HepG2 (cell line): ENCODE measurements around the gene ZFP69. TPM values are rescaled to one million over a fixed set of nuclear protein-coding genes. Genes with fewer than 3 reads are reported as not detected.
A peak's percentile ranks its signal among the peaks of the same experiment; 100 is the strongest.

Experiments
- ATM ChIP-seq: fragments of 450-650 bp; IDR thresholded peaks from 2 replicates; pipeline ENCODE4 v1.7.1; 2017; ENCODE audit warnings: mild to moderate bottlenecking, borderline replicate concordance
- CCDC6 ChIP-seq: sonication (generic); formaldehyde crosslinking; IDR thresholded peaks from 2 replicates; pipeline ENCODE4 v1.8.1; 2022; ENCODE audit warnings: mild to moderate bottlenecking, missing genetic modification reagents, moderate library complexity
- CREM ChIP-seq, 2 experiments: sonication (generic) in 1 of 2; formaldehyde crosslinking in 1 of 2; IDR thresholded peaks; 2 replicates each; pipeline versions ENCODE4 v1.4.0 to v1.6.1; 2016 to 2020; ENCODE audit warnings: antibody characterized with exemption in 1 of 2, mild to moderate bottlenecking in 1 of 2, missing genetic modification reagents in 1 of 2
- FOXP1 ChIP-seq, 2 experiments: fragments of 450-650 bp in 1 of 2; IDR thresholded peaks; 2 replicates each; pipeline ENCODE4 v1.6.1; 2017 to 2018; ENCODE audit warnings: antibody characterized with exemption in 1 of 2
- HCFC1 ChIP-seq: fragments of 150-350 bp; IDR thresholded peaks from 2 replicates; pipeline ENCODE4 v1.6.1; 2014; ENCODE audit warnings: low read depth, low read length
- JUNB ChIP-seq: sonication (generic); formaldehyde crosslinking; IDR thresholded peaks from 2 replicates; pipeline ENCODE4 v1.8.0; 2022; ENCODE audit warnings: missing genetic modification reagents, mild to moderate bottlenecking, borderline replicate concordance
- KAT7 ChIP-seq: IDR thresholded peaks from 2 replicates; pipeline ENCODE4 v1.6.1; 2018; ENCODE audit warnings: borderline replicate concordance, missing compliant biosample characterization
- KMT2A ChIP-seq: sonication (generic); formaldehyde crosslinking; IDR thresholded peaks from 2 replicates; pipeline ENCODE4 v1.4.0; 2020; ENCODE audit warnings: missing genetic modification reagents
- MIER3 ChIP-seq: IDR thresholded peaks from 2 replicates; pipeline ENCODE4 v1.6.1; 2016; ENCODE audit warnings: missing compliant biosample characterization, borderline replicate concordance
- RXRB ChIP-seq: IDR thresholded peaks from 2 replicates; pipeline ENCODE4 v1.6.1; 2016; ENCODE audit warnings: borderline replicate concordance, missing genetic modification reagents, missing compliant biosample characterization
- SIN3A ChIP-seq: IDR thresholded peaks from 2 replicates; pipeline ENCODE4 v1.6.1; 2011; ENCODE audit warnings: low read depth, mild to moderate bottlenecking, control low read depth, low read length, borderline replicate concordance
- SMARCC2 ChIP-seq: fragments of 450-650 bp; IDR thresholded peaks from 2 replicates; pipeline ENCODE4 v1.6.1; 2017; ENCODE audit warnings: antibody characterized with exemption, mild to moderate bottlenecking
- SMC3 ChIP-seq: IDR thresholded peaks from 2 replicates; pipeline ENCODE4 v1.6.1; 2011; ENCODE audit warnings: low read length, improper control_type of control experiment
- THYN1 ChIP-seq: sonication (generic); formaldehyde crosslinking; IDR thresholded peaks from 2 replicates; pipeline ENCODE4 v1.8.1; 2023; ENCODE audit warnings: low read depth, mild to moderate bottlenecking, moderate library complexity, missing genetic modification reagents, borderline replicate concordance
- polyA plus RNA-seq, 8 experiments: library from polyadenylated mRNA; depleted of rRNA in 3 of 8; stranded (reverse) in 7 of 8; unstranded in 1 of 8; fragments of >200 nt; fragmentation: Illumina TruSeq in 4 of 8; extraction: Trizol in 4 of 8; gene quantifications; 2 replicates each; pipeline versions ENCODE4 v1.2.1 to v1.2.3, GENCODE V29; 2011 to 2016; ENCODE audit warnings: low read depth in 4 of 8, missing spikeins in 1 of 8, mixed read lengths in 1 of 8; ENCODE audit not compliant: insufficient read depth in 1 of 8
- total RNA-seq, 5 experiments: library from RNA; depleted of rRNA; stranded (reverse); fragments of >200 nt; fragmentation: Illumina TruSeq; extraction: Trizol; gene quantifications; 2 replicates each; pipeline ENCODE4 v1.2.3, GENCODE V29; 2016; ENCODE audit warnings: low read depth in 1 of 5
- TF ChIP-seq, protein P1 (sequence below): sonication (generic); formaldehyde crosslinking; IDR thresholded peaks from 2 replicates; pipeline ENCODE4 v1.4.0; 2020; ENCODE audit warnings: mild to moderate bottlenecking, missing genetic modification reagents, borderline replicate concordance
- TF ChIP-seq, protein P2 (sequence below): sonication (generic); formaldehyde crosslinking; IDR thresholded peaks from 2 replicates; pipeline ENCODE4 v1.8.1; 2023; ENCODE audit warnings: mild to moderate bottlenecking, missing genetic modification reagents
- TF ChIP-seq, protein P3 (sequence below): sonication (generic); formaldehyde crosslinking; IDR thresholded peaks from 2 replicates; pipeline ENCODE4 v1.8.1; 2022; ENCODE audit warnings: mild to moderate bottlenecking, missing genetic modification reagents
- TF ChIP-seq, protein P4 (sequence below): sonication (generic); formaldehyde crosslinking; IDR thresholded peaks from 2 replicates; pipeline ENCODE4 v1.5.0; 2020; ENCODE audit warnings: mild to moderate bottlenecking, missing genetic modification reagents

ZFP69 gene
- total and polyA plus RNA-seq, 2 of the 13 experiments (the other 11 are each of a cell fraction or from before 2014, with no cell fraction given): 2.6 to 5.6 TPM

DNA sequence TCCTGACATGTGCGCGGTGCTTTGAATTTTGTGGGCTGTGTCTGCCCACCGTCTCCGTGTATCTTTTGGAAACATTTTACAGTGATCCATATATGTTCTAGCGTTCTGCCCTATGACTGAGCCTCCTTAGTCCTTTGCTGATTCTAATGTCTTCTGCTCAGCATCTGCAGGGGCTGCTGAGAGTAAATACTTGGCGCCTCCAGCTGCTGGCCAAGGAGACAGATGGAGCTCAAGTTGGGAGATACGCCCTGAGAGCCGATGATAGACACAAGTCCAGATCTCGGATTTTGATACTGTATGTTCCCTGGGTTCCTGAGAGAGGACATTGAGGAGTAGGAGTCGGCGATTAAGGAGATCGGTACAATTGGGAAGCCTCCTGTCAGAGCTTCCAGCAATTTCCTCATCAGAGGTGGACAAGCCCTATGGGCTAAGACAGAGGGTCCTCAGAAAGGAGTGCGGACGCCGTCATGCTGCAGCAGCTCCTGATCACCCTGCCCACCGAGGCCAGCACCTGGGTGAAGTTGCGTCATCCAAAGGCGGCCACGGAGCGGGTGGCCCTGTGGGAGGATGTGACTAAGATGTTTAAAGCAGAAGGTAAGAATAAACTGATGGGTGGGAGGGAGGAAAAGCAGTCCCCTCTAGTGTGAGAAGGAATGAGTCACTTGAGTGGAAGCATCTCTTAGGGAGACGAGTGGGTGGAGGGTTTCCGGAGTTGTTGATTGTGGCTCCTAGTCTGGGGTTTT is 26.4 kb upstream of the ZFP69 start (continued):
- TF ChIP-seq, protein P1, sequence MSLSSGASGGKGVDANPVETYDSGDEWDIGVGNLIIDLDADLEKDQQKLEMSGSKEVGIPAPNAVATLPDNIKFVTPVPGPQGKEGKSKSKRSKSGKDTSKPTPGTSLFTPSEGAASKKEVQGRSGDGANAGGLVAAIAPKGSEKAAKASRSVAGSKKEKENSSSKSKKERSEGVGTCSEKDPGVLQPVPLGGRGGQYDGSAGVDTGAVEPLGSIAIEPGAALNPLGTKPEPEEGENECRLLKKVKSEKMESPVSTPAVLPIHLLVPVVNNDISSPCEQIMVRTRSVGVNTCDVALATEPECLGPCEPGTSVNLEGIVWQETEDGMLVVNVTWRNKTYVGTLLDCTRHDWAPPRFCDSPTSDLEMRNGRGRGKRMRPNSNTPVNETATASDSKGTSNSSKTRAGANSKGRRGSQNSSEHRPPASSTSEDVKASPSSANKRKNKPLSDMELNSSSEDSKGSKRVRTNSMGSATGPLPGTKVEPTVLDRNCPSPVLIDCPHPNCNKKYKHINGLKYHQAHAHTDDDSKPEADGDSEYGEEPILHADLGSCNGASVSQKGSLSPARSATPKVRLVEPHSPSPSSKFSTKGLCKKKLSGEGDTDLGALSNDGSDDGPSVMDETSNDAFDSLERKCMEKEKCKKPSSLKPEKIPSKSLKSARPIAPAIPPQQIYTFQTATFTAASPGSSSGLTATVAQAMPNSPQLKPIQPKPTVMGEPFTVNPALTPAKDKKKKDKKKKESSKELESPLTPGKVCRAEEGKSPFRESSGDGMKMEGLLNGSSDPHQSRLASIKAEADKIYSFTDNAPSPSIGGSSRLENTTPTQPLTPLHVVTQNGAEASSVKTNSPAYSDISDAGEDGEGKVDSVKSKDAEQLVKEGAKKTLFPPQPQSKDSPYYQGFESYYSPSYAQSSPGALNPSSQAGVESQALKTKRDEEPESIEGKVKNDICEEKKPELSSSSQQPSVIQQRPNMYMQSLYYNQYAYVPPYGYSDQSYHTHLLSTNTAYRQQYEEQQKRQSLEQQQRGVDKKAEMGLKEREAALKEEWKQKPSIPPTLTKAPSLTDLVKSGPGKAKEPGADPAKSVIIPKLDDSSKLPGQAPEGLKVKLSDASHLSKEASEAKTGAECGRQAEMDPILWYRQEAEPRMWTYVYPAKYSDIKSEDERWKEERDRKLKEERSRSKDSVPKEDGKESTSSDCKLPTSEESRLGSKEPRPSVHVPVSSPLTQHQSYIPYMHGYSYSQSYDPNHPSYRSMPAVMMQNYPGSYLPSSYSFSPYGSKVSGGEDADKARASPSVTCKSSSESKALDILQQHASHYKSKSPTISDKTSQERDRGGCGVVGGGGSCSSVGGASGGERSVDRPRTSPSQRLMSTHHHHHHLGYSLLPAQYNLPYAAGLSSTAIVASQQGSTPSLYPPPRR (CRISPR knock-in tag): no peak
- TF ChIP-seq CCDC6 (CRISPR knock-in tag) (peak; percentile 56; the same call in 1 of the 2 replicates), MIER3 (no peak), THYN1 (CRISPR knock-in tag) (no peak), SIN3A (peak; percentile 84; the same call in 1 of the 2 replicates), SMC3 (no peak), SMARCC2 (no peak), KMT2A (peak; percentile 64; the same call in 1 of the 2 replicates), ATM (no peak), KAT7 (CRISPR knock-in tag) (peak; percentile 44), HCFC1 (no peak), CREM (IDR thresholded peaks at IDR 0.05) (0 out of 2 replicates have a peak, but pooled peaks have one; percentile 2), CREM (CRISPR knock-in tag; IDR thresholded peaks at IDR 0.05) (no peak), RXRB (CRISPR knock-in tag) (0 out of 2 replicates have a peak, but pooled peaks have one; percentile 1), FOXP1 (IDR thresholded peaks at IDR 0.05) (no peak), FOXP1 (CRISPR knock-in tag; IDR thresholded peaks at IDR 0.05) (no peak), JUNB (CRISPR knock-in tag) (no peak)
- TF ChIP-seq, protein P2, sequence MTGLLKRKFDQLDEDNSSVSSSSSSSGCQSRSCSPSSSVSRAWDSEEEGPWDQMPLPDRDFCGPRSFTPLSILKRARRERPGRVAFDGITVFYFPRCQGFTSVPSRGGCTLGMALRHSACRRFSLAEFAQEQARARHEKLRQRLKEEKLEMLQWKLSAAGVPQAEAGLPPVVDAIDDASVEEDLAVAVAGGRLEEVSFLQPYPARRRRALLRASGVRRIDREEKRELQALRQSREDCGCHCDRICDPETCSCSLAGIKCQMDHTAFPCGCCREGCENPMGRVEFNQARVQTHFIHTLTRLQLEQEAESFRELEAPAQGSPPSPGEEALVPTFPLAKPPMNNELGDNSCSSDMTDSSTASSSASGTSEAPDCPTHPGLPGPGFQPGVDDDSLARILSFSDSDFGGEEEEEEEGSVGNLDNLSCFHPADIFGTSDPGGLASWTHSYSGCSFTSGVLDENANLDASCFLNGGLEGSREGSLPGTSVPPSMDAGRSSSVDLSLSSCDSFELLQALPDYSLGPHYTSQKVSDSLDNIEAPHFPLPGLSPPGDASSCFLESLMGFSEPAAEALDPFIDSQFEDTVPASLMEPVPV (CRISPR knock-in tag): no peak
- TF ChIP-seq, protein P3, sequence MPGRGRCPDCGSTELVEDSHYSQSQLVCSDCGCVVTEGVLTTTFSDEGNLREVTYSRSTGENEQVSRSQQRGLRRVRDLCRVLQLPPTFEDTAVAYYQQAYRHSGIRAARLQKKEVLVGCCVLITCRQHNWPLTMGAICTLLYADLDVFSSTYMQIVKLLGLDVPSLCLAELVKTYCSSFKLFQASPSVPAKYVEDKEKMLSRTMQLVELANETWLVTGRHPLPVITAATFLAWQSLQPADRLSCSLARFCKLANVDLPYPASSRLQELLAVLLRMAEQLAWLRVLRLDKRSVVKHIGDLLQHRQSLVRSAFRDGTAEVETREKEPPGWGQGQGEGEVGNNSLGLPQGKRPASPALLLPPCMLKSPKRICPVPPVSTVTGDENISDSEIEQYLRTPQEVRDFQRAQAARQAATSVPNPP (CRISPR knock-in tag): no peak
- TF ChIP-seq, protein P4, sequence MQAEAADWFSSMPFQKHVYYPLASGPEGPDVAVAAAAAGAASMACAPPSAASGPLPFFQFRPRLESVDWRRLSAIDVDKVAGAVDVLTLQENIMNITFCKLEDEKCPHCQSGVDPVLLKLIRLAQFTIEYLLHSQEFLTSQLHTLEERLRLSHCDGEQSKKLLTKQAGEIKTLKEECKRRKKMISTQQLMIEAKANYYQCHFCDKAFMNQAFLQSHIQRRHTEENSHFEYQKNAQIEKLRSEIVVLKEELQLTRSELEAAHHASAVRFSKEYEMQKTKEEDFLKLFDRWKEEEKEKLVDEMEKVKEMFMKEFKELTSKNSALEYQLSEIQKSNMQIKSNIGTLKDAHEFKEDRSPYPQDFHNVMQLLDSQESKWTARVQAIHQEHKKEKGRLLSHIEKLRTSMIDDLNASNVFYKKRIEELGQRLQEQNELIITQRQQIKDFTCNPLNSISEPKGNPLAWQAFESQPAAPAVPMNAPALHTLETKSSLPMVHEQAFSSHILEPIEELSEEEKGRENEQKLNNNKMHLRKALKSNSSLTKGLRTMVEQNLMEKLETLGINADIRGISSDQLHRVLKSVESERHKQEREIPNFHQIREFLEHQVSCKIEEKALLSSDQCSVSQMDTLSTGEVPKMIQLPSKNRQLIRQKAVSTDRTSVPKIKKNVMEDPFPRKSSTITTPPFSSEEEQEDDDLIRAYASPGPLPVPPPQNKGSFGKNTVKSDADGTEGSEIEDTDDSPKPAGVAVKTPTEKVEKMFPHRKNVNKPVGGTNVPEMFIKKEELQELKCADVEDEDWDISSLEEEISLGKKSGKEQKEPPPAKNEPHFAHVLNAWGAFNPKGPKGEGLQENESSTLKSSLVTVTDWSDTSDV (CRISPR knock-in tag): no peak
